ENCODE results near the gene TNIP1.

- TF ChIP-seq CTCF (IDR thresholded peaks at IDR 0.05; ENCODE audit: low read depth, low read length, poor library complexity, severe bottlenecking) = no peak
- no peak for TF ChIP-seq EZH2phosphoT487 (IDR thresholded peaks at IDR 0.05; ENCODE audit: borderline replicate concordance, low read length)
These were observed 809 bp downstream of the TNIP1 start for GRCh38 chr5:151079838-151080612.

All from DOHH2 (cell line).